ENCODE results near the gene TAPBP. TPM values are rescaled to one million over a fixed set of nuclear protein-coding genes. Genes with fewer than 3 reads are reported as not detected.

Gene TAPBP
- total and polyA plus RNA-seq, 9 of the 15 experiments (the other 6 are each of a cell fraction or from before 2014, with no cell fraction given), result 5.6 to 74.0 (median 22.3) TPM

GRCh38 chr6:33299237-33299944 lies 14.5 kb downstream of the TAPBP start (continued):
- TF ChIP-seq RFX5 (IDR thresholded peaks at IDR 0.05; ENCODE audit: low read depth, low read length) (no peak), EGR1 (conservative IDR thresholded peaks at IDR 0.05) (peak; percentile 94), C11orf30 (IDR thresholded peaks at IDR 0.05; ENCODE audit: low read depth) (peak; percentile 41), SMC3 (conservative IDR thresholded peaks at IDR 0.05; ENCODE audit: insufficient read depth, low read depth, low read length) (peak; percentile 70), HLTF (IDR thresholded peaks at IDR 0.05) (peak; percentile 63; the same call in 1 of the 2 replicates), MEF2D (tag; conservative IDR thresholded peaks at IDR 0.05; ENCODE audit: low read depth) (peak; percentile 15; the same call in 1 of the 2 replicates), ILF3 (IDR thresholded peaks at IDR 0.05; ENCODE audit: borderline replicate concordance) (peak; percentile 62; the same call in 1 of the 2 replicates), NUFIP1 (IDR thresholded peaks at IDR 0.05; ENCODE audit: partially characterized antibody) (peak; percentile 25), ETS1 (conservative IDR thresholded peaks at IDR 0.05; ENCODE audit: control insufficient read depth, low read depth, low read length) (peak; percentile 78; the same call in 1 of the 2 replicates), ATF2 (CRISPR knock-in tag; IDR thresholded peaks at IDR 0.05) (no peak), NR2C2 (CRISPR knock-in tag; IDR thresholded peaks at IDR 0.05) (peak; percentile 84; the same call in 1 of the 2 replicates), NR2C2 (tag; IDR thresholded peaks at IDR 0.05) (peak; percentile 82), MCM7 (IDR thresholded peaks at IDR 0.05) (no peak), ZNF57 (CRISPR knock-in tag; IDR thresholded peaks at IDR 0.05) (no peak), ZNF197 (CRISPR knock-in tag; IDR thresholded peaks at IDR 0.05; ENCODE audit: low read depth) (0 out of 2 replicates have a peak, but pooled peaks have one; percentile 6), L3MBTL2 (IDR thresholded peaks at IDR 0.05) (peak; percentile 86; the same call in 1 of the 2 replicates)
- TF ChIP-seq, protein P1, sequence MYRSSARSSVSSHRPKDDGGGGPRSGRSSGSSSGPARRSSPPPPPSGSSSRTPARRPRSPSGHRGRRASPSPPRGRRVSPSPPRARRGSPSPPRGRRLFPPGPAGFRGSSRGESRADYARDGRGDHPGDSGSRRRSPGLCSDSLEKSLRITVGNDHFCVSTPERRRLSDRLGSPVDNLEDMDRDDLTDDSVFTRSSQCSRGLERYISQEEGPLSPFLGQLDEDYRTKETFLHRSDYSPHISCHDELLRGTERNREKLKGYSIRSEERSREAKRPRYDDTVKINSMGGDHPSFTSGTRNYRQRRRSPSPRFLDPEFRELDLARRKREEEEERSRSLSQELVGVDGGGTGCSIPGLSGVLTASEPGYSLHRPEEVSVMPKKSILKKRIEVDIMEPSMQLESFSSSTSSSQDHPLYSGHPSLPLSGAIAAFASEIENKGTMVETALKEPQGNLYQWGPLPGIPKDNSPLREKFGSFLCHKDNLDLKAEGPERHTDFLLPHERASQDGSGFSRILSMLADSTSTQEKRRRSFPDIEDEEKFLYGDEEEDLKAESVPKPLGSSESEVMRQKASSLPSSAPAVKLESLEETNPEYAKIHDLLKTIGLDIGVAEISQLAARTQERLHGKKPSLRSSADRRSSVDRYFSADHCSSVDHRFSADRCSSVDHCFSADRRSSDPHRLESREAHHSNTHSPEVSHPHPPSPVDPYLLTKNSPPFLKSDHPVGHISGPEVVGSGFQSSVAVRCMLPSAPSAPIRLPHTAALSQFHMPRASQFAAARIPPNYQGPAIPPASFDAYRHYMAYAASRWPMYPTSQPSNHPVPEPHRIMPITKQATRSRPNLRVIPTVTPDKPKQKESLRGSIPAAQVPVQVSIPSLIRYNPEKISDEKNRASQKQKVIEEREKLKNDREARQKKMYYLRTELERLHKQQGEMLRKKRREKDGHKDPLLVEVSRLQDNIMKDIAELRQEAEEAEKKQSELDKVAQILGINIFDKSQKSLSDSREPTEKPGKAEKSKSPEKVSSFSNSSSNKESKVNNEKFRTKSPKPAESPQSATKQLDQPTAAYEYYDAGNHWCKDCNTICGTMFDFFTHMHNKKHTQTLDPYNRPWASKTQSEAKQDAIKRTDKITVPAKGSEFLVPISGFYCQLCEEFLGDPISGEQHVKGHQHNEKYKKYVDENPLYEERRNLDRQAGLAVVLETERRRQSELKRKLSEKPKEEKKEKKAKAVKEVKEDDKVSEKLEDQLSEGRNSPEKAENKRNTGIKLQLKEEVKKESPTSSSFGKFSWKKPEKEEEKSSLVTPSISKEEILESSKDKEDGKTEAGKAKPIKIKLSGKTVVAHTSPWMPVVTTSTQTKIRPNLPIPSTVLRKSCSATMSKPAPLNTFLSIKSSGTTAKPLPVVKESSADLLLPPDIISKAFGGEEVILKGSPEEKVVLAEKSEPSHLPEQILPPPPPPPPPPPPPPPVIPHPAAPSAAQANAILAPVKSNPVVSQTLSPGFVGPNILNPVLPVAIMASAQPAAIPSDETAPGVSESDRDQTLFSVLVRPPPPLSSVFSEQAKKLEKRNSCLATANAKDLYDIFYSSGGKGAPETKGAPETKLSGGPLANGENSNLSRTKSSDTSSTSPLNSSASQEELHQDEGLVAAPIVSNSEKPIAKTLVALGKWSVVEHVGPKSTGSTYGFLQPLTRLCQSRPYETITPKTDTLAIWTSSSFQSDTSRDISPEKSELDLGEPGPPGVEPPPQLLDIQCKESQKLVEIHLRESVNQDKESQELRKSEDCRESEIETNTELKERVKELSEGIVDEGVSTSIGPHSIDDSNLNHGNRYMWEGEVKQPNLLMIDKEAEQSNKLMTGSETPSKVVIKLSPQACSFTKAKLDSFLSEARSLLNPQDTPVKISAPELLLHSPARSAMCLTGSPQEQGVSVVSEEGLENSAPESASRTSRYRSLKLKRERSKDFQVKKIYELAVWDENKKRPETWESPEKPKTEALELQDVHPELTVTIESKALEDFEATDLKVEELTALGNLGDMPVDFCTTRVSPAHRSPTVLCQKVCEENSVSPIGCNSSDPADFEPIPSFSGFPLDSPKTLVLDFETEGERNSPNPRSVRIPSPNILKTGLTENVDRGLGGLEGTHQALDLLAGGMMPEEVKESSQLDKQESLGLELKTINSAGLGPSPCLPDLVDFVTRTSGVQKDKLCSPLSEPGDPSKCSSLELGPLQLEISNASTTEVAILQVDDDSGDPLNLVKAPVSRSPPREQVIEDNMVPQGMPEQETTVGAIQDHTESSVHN (IDR thresholded peaks at IDR 0.05; ENCODE audit: borderline replicate concordance in 1 of 2, low read depth in 1 of 2), result 0 out of 4 replicates have a peak, but pooled peaks of 1 of the 2 experiments have one; percentile 35

Measured in K562 (cell line).